DND-41 (cell line): Measurements from ENCODE around the gene FOXN3.

Experiments
- EZH2 ChIP-seq: IDR thresholded peaks from 3 replicates; pipeline ENCODE4 v1.6.1; 2012; ENCODE audit warnings: borderline replicate concordance, low read depth, mild to moderate bottlenecking, moderate library complexity, low read length, inconsistent platforms; ENCODE audit not compliant: severe bottlenecking
- TF ChIP-seq, protein P1 (sequence below): IDR thresholded peaks from 2 replicates; pipeline ENCODE4 v1.5.1; 2012; ENCODE audit warnings: borderline replicate concordance, low read length, moderate library complexity, mild to moderate bottlenecking; ENCODE audit not compliant: poor library complexity, severe bottlenecking; ENCODE audit errors: extremely low read depth

DNA sequence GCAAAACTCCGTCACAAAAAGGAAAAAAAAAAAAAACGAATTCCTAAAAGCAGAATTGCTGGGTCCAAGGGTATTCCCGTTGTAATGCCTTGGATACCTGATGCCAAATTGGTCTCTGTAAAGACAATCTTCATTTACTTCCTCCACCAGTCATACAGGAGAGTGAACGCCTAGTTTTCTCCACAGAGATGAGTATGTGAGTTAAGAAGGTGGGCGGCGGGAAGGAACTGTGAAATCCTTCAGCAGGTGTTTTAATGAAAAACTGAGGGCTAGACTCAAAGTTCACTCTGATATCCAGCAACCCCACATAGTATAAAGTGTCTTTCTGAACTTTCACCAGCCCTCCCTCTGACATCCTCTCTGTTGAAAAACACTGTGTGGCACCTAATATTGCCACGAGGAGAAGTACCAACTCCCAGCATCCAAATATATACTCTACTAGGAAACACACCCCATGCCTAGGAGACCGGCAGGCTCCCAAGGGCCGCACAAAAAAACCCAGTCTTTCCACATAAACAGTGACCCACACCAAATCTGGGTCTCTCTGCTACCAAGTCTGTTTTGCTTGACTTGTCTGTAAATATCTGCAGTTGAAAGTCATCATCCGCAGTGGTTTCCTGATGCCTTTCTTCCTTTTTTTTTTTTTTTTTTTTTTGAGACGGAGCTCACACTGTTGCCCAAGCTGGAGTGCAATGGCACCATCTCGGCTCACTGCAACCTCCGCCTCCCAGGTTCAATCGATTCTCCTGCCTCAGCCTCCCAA, 30.3 kb upstream of the FOXN3 start:
- TF ChIP-seq, protein P1, sequence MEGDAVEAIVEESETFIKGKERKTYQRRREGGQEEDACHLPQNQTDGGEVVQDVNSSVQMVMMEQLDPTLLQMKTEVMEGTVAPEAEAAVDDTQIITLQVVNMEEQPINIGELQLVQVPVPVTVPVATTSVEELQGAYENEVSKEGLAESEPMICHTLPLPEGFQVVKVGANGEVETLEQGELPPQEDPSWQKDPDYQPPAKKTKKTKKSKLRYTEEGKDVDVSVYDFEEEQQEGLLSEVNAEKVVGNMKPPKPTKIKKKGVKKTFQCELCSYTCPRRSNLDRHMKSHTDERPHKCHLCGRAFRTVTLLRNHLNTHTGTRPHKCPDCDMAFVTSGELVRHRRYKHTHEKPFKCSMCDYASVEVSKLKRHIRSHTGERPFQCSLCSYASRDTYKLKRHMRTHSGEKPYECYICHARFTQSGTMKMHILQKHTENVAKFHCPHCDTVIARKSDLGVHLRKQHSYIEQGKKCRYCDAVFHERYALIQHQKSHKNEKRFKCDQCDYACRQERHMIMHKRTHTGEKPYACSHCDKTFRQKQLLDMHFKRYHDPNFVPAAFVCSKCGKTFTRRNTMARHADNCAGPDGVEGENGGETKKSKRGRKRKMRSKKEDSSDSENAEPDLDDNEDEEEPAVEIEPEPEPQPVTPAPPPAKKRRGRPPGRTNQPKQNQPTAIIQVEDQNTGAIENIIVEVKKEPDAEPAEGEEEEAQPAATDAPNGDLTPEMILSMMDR: no peak
- no peak for TF ChIP-seq EZH2
